GM12891 (cell line): ENCODE measurements around the gene MYH14.

Source experiments
- POLR2A ChIP-seq: IDR thresholded peaks from 2 replicates; pipeline ENCODE4 v1.6.1; 2011; ENCODE audit warnings: low read depth, low read length, control low read depth
- POLR2AphosphoS5 ChIP-seq: IDR thresholded peaks from 2 replicates; pipeline ENCODE4 v1.6.1; 2011; ENCODE audit warnings: low read depth, low read length, control low read depth
- SPI1 ChIP-seq: IDR thresholded peaks from 2 replicates; pipeline ENCODE4 v1.6.1; 2011; ENCODE audit warnings: low read depth, low read length, control low read depth
- TAF1 ChIP-seq: IDR thresholded peaks from 2 replicates; pipeline ENCODE4 v1.6.1; 2011; ENCODE audit warnings: low read depth, low read length, control low read depth

DNA sequence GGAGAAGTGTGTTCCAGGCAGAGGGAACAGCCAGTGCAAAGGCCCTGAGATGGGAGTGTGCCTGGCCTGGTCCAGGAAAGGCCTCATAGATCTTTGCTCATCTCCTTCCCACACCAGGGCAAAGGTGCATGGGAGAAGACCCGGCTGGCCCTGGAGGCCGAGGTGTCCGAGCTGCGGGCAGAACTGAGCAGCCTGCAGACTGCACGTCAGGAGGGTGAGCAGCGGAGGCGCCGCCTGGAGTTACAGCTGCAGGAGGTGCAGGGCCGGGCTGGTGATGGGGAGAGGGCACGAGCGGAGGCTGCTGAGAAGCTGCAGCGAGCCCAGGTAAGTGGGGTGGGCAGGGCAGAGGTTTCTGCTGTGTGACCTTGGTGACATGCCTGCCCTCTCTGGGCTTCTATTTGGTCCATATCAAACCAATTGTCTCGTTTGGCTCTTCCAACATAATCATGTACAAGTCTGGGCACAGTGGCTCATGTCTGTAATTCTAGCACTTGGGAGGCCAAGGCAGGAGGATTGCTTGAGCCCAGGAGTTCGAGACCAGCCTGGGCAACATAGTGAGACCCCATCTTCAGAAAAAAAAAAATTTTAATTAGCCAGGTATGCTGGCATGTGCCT lies 74.7 kb downstream of the MYH14 start:
- TF ChIP-seq POLR2A (no peak), POLR2AphosphoS5 (no peak), SPI1 (no peak), TAF1 (no peak)
